HG03575 (cell line): Measurements from ENCODE around the gene PPP1R13B.

Source experiments
- ATAC-seq: cut with Tn5 transposase; IDR thresholded peaks from one replicate; pipeline ENCODE4 v1.9.1; 2021; ENCODE audit not compliant: unreplicated experiment, insufficient number of reproducible peaks, low FRiP score; ENCODE audit errors: extremely low read depth

Gene PPP1R13B

DNA sequence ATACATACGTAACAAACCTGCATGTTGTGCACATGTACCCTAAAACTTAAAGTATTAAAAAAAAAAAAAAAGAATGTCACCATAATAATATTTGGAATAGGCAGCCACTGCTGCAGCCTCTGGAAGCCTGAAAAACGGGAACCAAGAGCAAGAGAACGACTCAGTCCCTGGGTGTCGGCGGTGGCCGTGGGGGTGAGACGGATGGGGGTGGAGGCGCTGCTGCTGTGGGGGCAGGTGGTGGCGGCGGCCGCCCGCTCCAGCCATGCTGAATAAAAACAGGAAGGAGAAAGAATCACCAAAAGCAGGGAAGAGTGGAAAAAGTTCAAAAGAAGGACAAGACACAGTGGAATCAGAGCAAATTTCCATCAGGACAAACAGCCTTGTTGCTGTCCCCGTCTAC lies 84.8 kb downstream of the PPP1R13B start:
- no peak for ATAC-seq

DNA sequence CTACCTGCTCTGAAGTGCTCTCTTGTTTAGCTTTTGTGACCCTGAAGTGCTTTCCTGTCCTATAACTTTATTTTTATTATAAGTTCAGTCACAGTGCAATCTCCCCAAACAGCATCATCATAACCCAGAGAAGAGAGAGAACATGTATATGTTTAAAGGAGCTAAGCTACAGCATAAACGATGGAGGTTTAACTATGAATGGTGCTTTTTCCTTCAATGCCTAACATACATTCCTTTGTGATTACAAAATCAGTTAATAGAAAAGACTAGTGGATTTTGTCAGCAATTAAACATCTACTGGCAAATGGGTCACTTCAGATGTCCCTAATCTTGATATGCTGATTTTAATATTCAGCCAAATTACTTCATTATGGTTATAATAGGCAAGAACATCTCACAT lies 85.3 kb downstream of the PPP1R13B start:
- ATAC-seq: no peak

DNA sequence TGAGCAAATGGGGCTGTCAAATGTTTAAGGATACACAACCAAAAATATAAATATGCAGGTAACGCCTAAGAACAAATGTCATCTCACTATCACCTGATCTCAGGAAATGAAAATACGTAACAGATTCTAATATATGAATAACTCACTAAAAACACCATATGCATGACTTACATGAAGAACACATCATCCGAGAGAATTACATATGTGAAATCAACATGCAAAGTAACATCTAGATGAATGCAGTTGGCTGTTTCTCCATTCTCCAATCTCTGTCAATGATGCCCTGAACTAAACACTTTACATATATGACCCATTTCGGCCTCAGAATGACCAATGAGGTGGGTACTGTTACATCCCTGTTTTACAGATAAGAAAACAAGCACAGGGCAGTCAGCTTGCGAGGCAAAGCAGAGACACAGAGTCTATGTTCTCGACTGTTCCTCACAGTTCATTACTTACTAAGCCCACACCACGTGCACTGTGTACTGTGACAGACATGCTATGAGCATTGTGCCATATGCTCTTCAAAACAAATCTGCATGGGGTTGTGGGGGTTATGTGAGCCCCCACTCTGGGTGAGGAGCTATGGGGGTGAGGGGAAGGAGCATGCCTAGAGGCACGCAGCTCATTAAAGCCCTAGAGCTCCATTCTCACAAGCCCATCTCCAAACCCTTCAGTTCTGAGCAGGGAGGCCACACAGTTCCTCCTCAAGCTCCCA lies 89.2 kb downstream of the PPP1R13B start:
- no peak for ATAC-seq

DNA sequence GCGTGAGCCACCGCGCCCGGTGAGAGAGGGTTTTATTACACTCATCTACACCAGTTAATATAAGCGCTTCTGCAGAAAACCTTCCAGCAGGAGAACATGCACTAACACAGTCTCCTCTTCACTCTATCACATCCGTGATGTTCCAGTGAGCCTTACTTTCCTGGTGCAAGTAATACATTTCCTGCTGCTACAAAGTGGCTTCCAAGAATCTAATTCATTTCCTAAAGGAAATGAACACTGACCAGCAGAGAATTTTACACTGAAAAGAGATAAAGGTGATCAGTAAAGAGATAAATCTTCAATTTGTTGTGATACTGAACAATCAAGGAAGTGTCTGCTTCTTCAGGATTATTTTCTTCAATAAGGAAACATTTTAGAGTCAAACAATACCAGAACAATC lies 92.3 kb downstream of the PPP1R13B start:
- no peak for ATAC-seq

DNA sequence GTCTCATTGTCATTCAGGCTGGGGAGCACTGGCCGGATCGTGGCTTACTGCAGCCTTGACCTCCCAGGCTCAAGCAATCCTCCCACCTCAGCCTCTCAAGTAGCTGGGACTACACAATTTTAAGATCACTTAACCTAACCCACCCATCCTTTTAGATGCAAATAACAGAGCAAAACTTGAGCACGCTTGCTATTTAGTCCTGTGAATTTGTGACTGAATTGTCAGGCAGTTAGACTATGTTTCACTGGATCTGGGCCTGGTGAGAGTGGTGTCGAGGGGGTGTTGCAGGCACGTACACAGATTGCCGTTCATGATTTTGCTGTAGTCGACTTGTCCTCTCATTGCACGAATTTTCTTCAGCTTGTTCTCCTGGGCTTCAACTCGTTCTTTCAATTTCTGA lies 93.6 kb downstream of the PPP1R13B start:
- ATAC-seq: no peak

DNA sequence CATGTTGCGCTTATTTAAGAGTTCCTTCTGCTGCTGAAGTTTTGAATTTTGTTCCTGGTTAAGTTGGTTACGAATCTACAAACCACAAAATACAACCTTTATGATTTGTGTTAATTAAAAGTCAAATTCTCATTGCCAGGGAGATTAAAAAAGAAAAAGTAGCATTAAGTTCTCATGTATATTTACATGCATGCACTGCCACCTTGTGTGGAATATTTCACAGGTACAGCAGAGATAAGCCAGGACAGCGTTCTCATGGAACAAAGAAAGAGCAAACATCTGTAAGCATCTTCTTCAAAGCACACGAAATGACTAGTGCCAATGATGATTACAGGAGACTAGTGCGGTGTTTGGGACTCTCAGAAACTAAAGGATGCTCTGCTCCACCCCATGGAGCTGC lies 97.5 kb downstream of the PPP1R13B start:
- no peak for ATAC-seq

DNA sequence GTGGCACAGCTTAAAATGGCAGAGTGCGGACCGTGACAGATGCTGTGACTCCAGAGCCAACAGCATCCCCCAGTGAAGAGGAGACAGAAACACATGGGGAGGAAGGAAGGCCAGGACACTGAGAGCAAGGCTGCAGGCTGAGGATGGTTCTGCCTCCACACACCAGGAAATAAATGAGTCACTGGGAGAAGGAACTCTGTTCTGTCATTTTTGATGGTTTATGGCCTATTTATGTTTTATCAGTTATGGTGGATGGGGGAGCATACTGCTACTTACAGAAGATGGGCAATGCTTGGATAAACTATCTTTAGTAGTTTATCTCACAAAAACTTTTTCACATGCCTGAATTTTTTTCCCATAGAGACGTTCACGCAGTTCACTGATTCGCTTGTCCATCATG lies 97.9 kb downstream of the PPP1R13B start:
- ATAC-seq: no peak

DNA sequence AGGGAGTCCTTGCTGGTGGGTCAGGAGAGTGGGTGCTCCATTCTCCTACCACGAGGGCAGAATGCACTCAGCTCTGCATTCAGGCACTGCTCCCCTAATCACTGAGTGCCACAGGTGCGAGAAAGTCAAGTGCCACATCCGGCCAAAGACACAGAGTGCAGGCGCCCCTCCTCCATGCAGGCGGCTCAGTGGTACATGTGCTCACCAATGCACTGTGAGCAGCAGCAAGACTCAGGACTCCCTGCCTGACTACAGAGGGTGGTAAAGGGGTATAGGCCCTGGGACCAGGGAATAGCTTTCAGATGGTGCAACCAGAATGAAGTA lies 98.9 kb downstream of the PPP1R13B start:
- no peak for ATAC-seq

DNA sequence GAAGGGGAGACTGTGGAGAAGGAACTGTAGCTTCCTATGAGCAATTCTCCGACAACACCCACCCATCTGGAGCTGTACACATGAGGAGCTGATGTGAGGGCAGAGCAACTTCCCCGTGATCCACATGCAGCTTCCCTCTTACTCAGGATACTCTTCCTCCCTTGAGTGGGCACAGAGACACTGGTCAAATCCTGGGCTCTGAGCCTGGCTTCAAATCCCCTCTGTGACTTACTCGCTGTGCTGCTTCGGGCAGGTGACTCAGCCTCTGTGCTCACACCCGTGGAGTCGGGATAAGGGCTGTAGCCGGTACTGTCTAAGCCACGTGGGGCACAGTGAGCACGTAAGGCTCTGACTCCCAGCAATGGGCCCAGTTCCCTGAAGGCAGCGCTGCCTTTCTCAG lies 100.7 kb downstream of the PPP1R13B start:
- no peak for ATAC-seq

DNA sequence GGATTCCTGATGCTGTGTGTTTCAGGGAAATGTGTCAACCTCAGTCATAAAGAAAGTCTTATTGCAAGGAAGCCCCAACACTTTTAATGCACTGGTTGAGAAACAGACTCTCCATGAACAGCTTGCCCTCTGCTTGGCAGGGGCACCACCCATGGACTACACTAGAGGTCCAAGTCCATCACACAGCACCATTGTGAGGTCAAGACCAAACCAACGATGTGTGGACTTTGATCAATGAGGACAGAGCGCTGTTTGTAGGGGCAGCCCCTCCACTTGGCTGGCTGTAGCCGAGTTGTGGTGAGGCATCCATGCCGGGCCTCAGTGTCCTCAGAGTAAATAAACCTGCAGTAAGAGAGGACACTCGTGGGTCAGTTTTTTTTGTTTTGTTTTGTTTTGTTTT lies 102.0 kb downstream of the PPP1R13B start:
- ATAC-seq: no peak

DNA sequence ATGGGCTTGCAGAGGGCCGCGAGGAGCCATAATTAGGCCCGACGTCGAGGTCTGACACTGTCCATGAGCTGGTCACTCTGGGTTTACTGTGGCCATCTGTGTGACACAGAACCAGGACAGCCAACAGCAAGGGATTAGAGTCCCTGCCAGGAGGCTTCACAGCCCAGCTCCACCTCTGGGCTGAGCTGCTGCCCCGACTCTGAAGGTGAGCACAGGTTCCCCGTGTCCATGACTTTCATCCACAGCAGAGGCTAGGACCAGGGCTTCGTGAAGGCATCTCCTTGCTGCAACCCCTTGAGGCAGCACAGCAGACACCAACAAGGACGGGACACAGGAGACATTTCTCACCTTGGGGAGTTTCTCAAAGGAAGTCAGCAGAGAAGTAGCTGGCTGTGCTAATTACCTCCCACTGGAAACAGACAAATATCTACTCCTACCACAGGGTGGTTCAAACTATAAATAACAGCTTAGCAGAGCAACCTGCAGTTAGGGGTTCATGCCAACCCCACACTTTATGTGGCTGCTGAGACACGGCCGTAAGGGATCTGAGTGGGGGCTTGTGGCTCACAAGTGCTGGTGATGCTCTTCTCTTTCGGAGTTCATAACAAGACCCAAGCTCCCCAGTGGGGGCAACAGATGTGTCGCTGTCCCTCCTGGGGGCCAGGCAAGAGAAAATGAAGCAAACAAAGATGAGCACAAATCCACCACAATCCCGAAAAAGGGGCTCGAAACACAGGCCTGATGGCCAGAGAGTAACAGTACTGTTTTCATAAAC lies 102.6 kb downstream of the PPP1R13B start:
- ATAC-seq: no peak

DNA sequence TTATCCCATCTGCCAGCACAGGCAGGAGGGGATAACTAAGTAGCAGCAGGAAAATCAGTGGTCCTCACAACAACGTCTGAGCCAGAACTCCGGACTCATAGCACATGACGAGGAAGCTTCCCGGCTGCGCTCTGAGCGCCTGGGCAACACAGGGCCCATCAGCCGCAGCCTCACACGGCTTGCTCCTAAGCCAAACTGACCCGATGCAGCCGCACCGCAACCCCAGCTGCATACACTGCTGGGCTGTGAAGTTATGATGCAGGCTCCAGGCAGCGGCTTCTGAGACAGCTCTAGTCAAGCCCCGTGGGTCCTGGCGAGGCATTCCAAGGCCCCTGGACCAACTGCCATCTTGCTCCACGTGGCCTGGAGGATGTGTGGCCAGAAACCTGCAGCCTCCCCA lies 103.7 kb downstream of the PPP1R13B start:
- no peak for ATAC-seq

DNA sequence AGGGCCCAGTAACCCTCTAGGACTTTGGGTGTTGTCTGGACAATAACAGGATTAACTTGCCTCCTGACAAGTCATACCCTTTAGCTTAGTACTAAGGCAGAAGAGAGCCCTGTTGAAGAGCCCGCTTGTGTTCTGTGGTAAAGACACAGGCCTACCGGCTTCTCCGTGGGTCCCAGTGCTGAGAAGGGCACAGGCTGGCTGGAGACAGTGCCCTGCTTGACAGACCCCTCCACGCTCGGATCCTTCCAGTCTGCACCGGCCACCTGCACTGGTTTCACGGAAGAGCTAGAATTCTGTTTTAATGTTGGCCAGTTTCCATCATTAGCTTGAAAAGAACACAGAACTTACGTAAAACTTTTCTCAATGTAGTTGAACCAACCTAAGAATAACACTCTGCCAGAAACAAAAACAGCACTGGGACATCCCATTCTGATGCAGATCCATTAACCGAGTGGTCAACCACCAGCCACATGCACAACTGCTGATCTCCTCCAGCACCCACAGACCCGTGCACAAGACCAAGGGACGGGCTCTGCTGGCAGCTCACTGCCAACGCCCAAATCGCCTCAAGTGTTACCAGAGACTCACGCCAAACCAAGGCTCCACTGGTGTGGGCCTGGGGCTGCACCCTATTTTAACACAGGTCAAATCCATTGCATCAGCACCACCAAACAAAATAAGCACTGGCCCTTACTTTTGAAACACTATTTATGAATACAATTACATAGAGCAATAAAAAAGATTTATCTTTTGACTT lies 104.7 kb downstream of the PPP1R13B start:
- ATAC-seq: no peak

DNA sequence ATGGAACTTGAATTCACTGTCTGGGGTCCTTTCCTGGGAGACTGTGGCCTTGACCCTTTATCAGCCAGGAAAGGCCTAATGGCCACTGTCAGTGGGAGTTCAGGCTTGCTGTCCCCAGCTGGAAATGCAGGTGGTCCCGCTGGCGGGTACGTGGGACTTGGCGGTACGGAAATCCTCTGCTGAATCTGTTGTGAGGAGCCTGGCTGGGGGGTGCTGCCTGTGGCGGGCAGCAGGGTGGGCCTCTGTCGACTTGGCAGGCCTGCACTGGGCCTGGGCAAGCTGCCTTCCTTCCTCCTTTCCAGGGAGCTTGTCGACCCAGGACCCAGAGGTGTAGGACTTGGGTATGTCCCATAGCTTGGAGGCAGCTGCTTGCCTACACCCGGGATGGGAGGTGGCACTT lies 105.5 kb downstream of the PPP1R13B start:
- no peak for ATAC-seq

DNA sequence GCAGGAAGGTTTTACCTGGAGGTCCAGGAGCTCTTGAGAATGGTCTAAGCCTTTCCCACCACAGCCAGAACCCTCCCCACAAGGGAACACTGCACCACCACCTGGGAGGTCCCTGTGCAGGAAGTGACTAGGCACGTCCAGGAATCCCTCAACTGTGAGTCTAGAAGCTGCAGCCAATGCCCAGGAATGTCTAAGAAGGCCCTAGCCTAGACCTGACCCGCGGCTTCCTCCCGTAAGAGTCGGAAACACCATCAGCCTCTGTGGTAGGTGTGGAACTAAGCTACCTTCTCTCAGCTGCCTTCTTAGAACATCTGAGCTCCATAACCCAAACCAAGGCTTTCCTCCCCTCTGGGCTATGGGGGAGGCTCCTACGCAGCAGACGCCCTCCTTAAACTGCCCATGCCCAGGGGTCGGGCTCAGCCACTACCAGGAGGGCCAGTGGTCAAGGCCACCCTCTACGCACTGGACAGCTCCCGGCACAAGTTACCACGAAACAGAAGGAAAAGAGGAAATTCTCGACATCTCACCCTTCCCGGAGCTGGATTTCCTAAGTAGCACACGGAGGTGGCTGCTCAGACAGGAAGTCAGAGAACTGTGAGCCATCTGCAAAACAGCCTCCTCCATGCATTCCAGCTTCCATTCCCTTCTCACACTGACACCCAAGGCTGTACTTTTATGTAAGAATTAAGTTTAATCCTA lies 106.2 kb downstream of the PPP1R13B start:
- ATAC-seq: no peak

DNA sequence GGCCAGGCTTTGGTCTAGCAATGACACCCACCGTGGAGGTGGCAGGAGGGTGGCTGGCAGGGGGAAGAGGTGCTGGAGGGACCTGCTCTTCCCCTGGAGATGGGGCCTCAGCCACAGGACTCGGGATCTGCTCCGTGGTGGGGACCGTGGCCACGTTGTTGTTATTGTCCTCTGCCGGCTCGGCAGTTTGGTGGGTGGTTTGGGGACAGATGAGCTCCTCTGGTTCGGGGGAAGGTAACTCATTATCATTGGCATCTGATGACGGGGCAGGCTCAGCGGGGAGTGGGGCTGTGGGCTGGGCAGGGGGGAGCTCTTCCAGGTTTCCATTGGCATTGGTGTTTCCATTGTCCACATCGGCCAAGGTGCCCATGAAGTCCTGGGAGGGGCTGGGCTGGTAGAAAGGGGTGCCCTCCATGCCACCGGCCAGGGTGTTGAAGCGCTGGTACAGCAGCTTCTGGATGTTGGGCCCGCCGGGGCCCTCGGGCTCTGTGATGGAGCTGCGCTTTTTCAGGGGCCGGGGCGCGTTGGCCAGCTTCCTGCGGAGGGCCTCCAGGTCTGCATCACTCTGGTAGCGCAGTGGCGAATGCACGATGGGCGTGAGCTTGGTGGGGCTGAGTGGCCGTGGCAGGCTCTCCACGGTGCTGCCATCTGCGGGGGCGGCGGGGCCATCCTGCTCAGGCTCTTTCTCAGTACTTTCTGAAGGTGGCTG lies 107.4 kb downstream of the PPP1R13B start:
- ATAC-seq: no peak

DNA sequence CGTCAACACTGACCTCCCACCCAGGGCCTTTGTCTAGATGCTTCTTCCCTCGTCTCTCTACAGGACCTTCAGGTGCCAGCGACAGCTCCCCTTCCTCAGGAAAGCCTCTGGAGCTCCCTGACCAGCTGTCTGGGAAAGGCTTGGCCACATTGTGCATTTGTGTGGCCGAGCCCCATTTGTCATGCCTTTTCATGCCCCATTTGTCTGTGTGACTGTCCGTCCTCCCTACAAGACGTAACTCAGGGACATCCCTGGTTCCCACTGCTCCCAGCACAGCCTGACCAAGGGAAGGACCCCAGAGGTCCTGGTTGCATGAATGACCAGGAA lies 107.9 kb downstream of the PPP1R13B start:
- no peak for ATAC-seq

DNA sequence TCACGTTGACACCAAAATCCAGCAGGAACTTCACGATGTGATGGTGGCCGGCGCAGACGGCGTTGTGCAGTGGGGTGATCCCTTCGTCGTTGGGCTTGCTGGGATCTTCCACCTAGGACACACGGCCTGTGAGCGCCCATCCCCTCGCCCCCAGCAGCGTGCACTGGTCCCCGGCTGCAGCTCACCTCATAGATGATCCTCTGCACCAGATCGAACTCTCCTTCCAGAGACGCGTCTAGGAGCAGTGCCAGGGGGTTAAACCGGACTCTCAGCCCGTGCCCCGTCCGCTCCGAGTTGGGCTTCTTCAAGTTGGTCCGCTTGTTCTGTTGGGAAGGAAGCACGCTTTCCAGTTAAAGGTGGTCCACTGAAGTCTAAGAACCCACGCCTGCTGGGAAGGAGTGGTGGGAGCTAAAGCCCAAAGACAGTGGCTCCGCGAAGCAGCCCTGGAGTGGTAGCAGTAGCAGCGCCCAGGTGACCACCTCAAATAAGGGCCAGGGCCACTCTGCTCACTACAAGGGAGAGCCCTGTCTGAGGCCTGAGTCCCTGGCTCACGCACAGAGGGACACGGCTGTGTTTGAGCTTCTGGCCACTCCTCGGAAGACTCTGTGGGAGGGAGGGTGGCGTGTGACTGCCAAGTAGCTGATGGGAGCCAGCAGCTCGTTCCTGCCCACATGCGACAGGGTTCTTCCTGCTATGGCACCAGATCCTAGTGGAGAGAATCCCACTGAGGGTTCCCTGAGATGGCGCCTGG lies 108.5 kb downstream of the PPP1R13B start:
- no peak for ATAC-seq
